ENCODE measurements around the gene COG6.

Gene COG6

GRCh38 chr13:39655569-39656324 lies at the start of gene COG6:
TSS of gene COG6 (plus strand) at chr13:39655662. CDS start at chr13:39655727, 65 bp downstream.
- peak; percentile 28 to 94 (median 88) for DNase-seq

- no peak for DNase-seq
Measured at GRCh38 chr13:39605677-39606320, 49.7 kb upstream of the COG6 start.

- no peak for DNase-seq
Measured at GRCh38 chr13:39607876-39608275, 47.6 kb upstream of the COG6 start.

- DNase-seq = peak in 32 of 58 donors; percentile 1 to 77 (median 31)
Measured at GRCh38 chr13:39612023-39612637, 43.3 kb upstream of the COG6 start.

GRCh38 chr13:39616087-39616694 lies 39.3 kb upstream of the COG6 start:
- DNase-seq = peak in 27 of 58 donors; percentile 2 to 65 (median 20)

- DNase-seq = no peak
Measured at GRCh38 chr13:39618561-39618960, 36.9 kb upstream of the COG6 start.

GRCh38 chr13:39623466-39623865 lies 32.0 kb upstream of the COG6 start:
- DNase-seq = no peak

GRCh38 chr13:39631307-39631706 lies 24.2 kb upstream of the COG6 start:
- DNase-seq = no peak

GRCh38 chr13:39632994-39633393 lies 22.5 kb upstream of the COG6 start:
- DNase-seq = no peak

GRCh38 chr13:39635564-39635963 lies 19.9 kb upstream of the COG6 start:
- DNase-seq = no peak

- DNase-seq = no peak
Measured at GRCh38 chr13:39637890-39638289, 17.6 kb upstream of the COG6 start.

- no peak for DNase-seq
Measured at GRCh38 chr13:39641645-39642044, 13.8 kb upstream of the COG6 start.

- DNase-seq = no peak
Measured at GRCh38 chr13:39646122-39646521, 9.3 kb upstream of the COG6 start.

- no peak for DNase-seq
Measured at GRCh38 chr13:39655041-39655568, 357 bp upstream of the COG6 start.

- peak in 1 of 58 donors; percentile 21 for DNase-seq
Measured at GRCh38 chr13:39656325-39656677, 839 bp downstream of the COG6 start.

- no peak for DNase-seq
Measured at GRCh38 chr13:39663508-39663907, 8.0 kb downstream of the COG6 start.

GRCh38 chr13:39663958-39664357 lies 8.5 kb downstream of the COG6 start:
- no peak for DNase-seq

GRCh38 chr13:39665763-39666162 lies 10.3 kb downstream of the COG6 start:
- DNase-seq = no peak

GRCh38 chr13:39670445-39670844 lies 15.0 kb downstream of the COG6 start:
- DNase-seq = no peak

GRCh38 chr13:39672378-39673132 lies 17.1 kb downstream of the COG6 start:
- DNase-seq = no peak

GRCh38 chr13:39675904-39676303 lies 20.4 kb downstream of the COG6 start:
- DNase-seq = no peak

Measured in anterior cingulate cortex (tissue), 58 donors.